Measurements from ENCODE around the gene POM121L2.

POM121L2 gene

DNA sequence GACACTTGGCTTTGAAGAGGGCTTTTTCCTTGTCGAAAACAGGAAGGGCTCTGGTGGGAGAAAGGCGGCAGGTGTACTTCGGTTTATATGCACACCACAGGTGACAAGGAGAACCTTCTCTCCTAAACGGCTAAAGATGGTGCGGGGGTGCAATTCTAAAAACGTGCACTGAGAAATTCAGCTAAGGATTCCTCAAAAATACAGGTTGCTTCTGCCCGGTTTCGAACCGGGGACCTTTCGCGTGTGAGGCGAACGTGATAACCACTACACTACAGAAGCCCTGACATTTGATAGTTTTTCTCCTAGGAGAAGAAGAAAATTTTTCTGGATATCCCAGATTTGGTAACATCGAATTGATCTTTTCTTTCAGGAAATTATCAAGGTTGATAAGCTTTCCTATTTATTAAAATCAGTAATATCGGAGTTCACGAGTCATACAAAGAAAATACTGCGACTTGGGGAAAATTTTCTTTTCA is 32.0 kb downstream of the POM121L2 start:
- H3F3A ChIP-seq (ENCODE audit: low read depth), result no peaks in the 10 kb centered on the region
- no peak overlapping the region for H2AFZ ChIP-seq (ENCODE audit: low read length)
- H3K4me1 ChIP-seq (ENCODE audit: insufficient read depth, low read length, poor library complexity, severe bottlenecking), result no peaks in the 10 kb centered on the region
- no peak for TF ChIP-seq EZH2phosphoT487 (IDR thresholded peaks at IDR 0.05; ENCODE audit: borderline replicate concordance)
- TF ChIP-seq, protein P1, sequence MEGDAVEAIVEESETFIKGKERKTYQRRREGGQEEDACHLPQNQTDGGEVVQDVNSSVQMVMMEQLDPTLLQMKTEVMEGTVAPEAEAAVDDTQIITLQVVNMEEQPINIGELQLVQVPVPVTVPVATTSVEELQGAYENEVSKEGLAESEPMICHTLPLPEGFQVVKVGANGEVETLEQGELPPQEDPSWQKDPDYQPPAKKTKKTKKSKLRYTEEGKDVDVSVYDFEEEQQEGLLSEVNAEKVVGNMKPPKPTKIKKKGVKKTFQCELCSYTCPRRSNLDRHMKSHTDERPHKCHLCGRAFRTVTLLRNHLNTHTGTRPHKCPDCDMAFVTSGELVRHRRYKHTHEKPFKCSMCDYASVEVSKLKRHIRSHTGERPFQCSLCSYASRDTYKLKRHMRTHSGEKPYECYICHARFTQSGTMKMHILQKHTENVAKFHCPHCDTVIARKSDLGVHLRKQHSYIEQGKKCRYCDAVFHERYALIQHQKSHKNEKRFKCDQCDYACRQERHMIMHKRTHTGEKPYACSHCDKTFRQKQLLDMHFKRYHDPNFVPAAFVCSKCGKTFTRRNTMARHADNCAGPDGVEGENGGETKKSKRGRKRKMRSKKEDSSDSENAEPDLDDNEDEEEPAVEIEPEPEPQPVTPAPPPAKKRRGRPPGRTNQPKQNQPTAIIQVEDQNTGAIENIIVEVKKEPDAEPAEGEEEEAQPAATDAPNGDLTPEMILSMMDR (conservative IDR thresholded peaks at IDR 0.05; ENCODE audit: low read length), result no peak
- no peaks in the 10 kb centered on the region for H4K20me1 ChIP-seq (ENCODE audit: insufficient read depth, low read length, poor library complexity, severe bottlenecking)
- H3K36me3 ChIP-seq (ENCODE audit: insufficient read depth, low read length), result no peaks in the 10 kb centered on the region
- no peaks in the 10 kb centered on the region for H3K9me3 ChIP-seq (ENCODE audit: insufficient read depth, low read depth, low read length)
- no peak overlapping the region for H3K4me2 ChIP-seq (ENCODE audit: low read depth, low read length, poor library complexity, severe bottlenecking)
- H3K79me2 ChIP-seq (ENCODE audit: insufficient read depth, low read length), result no peaks in the 10 kb centered on the region
- no peaks in the 10 kb centered on the region for H3K27me3 ChIP-seq (ENCODE audit: insufficient read depth, low read length, poor library complexity, severe bottlenecking)
- H3K4me3 ChIP-seq (ENCODE audit: low read length, poor library complexity, severe bottlenecking), result no peak overlapping the region
- H3K9ac ChIP-seq (ENCODE audit: low read depth, low read length, poor library complexity, severe bottlenecking), result no peak overlapping the region
- H3K9me2 ChIP-seq (replicated peaks; ENCODE audit: low read depth, low read length), result no peaks in the 10 kb centered on the region

DNA sequence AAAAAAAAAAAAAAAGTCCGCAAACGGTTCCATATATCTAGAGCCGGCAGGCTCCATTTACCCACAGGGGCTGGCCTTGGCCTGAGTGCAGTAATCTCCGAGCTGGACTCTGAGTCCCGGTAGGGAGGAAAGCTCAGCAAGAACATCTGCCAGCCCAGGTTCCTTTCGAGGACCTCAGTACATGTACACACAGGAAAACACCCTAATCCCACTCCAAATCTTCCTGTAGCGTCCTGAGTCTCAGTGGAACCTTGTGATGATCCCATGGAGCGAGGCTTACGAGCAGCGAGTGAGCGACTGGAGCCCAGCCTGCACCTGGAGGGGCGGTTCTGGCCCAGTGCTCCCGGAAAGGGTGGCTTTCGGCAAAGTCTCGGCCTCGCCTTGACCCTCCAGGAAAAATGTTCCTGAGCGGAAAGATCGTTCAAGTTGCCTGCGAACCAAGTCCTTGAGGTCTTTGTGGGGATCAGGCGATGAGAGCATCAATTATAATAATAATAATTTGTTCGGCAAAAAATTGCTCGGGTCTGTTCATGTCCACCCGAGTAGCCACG is 32.5 kb downstream of the POM121L2 start:
- no peaks in the 10 kb centered on the region for H3K4me1 ChIP-seq (ENCODE audit: insufficient read depth, low read length, poor library complexity, severe bottlenecking)
- no peaks in the 10 kb centered on the region for H3K36me3 ChIP-seq (ENCODE audit: insufficient read depth, low read length)
- no peaks in the 10 kb centered on the region for H3K9me2 ChIP-seq (replicated peaks; ENCODE audit: low read depth, low read length)
- no peak overlapping the region for H3K4me3 ChIP-seq (ENCODE audit: low read length, poor library complexity, severe bottlenecking)
- no peaks in the 10 kb centered on the region for H3K79me2 ChIP-seq (ENCODE audit: insufficient read depth, low read length)
- no peaks in the 10 kb centered on the region for H4K20me1 ChIP-seq (ENCODE audit: insufficient read depth, low read length, poor library complexity, severe bottlenecking)
- no peaks in the 10 kb centered on the region for H3F3A ChIP-seq (ENCODE audit: low read depth)
- TF ChIP-seq, protein P1 (conservative IDR thresholded peaks at IDR 0.05; ENCODE audit: low read length), result no peak
- TF ChIP-seq EZH2phosphoT487 (IDR thresholded peaks at IDR 0.05; ENCODE audit: borderline replicate concordance), result no peak
- H3K9me3 ChIP-seq (ENCODE audit: insufficient read depth, low read depth, low read length), result no peaks in the 10 kb centered on the region
- H3K27me3 ChIP-seq (ENCODE audit: insufficient read depth, low read length, poor library complexity, severe bottlenecking), result no peaks in the 10 kb centered on the region
- no peak overlapping the region for H2AFZ ChIP-seq (ENCODE audit: low read length)
- no peak overlapping the region for H3K9ac ChIP-seq (ENCODE audit: low read depth, low read length, poor library complexity, severe bottlenecking)
- no peak overlapping the region for H3K4me2 ChIP-seq (ENCODE audit: low read depth, low read length, poor library complexity, severe bottlenecking)

DNA sequence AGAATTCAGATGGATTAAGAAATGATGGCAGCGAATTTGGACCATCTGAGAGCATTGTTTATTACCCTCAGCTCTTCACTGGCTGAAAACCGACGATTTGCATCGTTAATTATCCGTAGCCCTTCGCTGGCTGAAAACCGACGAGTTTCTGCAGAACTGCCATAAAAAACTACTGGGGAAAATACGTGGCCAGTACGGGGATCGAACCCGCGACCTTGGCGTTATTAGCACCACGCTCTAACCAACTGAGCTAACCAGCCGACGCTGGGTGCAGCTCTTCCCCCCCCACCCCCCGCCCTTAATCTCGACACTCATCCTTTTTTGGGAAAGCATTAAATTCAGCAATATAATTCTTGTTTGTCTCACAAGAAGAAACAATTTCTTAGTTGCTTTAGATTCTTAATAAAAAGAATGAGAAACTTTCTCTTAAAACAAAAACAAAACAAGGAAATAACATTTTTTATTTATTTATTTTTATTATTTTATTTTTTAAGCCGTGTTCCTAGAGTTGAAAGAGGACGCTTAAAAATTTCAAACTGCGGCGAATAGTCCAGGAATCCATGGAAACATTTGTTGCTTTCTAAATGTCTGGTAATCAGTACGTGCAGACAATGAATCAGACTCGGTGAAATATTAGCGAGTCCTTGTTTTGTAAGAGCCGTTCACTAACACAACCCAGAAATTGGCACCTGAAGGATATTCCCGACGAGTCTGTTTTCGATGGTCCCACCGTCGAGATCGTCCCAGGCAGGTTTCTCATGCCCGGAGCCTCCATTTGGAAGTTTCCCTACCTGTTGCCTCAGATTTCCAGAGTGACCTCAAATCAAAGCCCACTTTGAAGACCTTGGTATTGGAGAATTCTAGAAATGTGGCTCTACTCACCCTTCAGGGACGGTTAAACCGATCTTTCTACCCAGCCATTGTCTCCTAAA is 36.8 kb downstream of the POM121L2 start:
- Histone ChIP-seq H3K9me3 (ENCODE audit: insufficient read depth, low read depth, low read length) (no peaks in the 10 kb centered on the region), H4K20me1 (ENCODE audit: insufficient read depth, low read length, poor library complexity, severe bottlenecking) (no peaks in the 10 kb centered on the region), H3F3A (ENCODE audit: low read depth) (no peaks in the 10 kb centered on the region), H3K9me2 (replicated peaks; ENCODE audit: low read depth, low read length) (no peaks in the 10 kb centered on the region), H3K4me1 (ENCODE audit: insufficient read depth, low read length, poor library complexity, severe bottlenecking) (no peaks in the 10 kb centered on the region), H3K4me2 (ENCODE audit: low read depth, low read length, poor library complexity, severe bottlenecking) (no peak overlapping the region), H3K79me2 (ENCODE audit: insufficient read depth, low read length) (no peaks in the 10 kb centered on the region), H3K27me3 (ENCODE audit: insufficient read depth, low read length, poor library complexity, severe bottlenecking) (no peaks in the 10 kb centered on the region), H3K9ac (ENCODE audit: low read depth, low read length, poor library complexity, severe bottlenecking) (no peak overlapping the region), H3K36me3 (ENCODE audit: insufficient read depth, low read length) (no peaks in the 10 kb centered on the region), H2AFZ (ENCODE audit: low read length) (no peak overlapping the region), H3K4me3 (ENCODE audit: low read length, poor library complexity, severe bottlenecking) (no peak overlapping the region)
- TF ChIP-seq, protein P1 (conservative IDR thresholded peaks at IDR 0.05; ENCODE audit: low read length), result no peak
- TF ChIP-seq EZH2phosphoT487 (IDR thresholded peaks at IDR 0.05; ENCODE audit: borderline replicate concordance), result no peak
